ENCODE results near the gene CCDC38. TPM values are rescaled to one million over a fixed set of nuclear protein-coding genes. Genes with fewer than 3 reads are reported as not detected.

The CCDC38 gene
- total RNA-seq: 0.27 TPM

DNA sequence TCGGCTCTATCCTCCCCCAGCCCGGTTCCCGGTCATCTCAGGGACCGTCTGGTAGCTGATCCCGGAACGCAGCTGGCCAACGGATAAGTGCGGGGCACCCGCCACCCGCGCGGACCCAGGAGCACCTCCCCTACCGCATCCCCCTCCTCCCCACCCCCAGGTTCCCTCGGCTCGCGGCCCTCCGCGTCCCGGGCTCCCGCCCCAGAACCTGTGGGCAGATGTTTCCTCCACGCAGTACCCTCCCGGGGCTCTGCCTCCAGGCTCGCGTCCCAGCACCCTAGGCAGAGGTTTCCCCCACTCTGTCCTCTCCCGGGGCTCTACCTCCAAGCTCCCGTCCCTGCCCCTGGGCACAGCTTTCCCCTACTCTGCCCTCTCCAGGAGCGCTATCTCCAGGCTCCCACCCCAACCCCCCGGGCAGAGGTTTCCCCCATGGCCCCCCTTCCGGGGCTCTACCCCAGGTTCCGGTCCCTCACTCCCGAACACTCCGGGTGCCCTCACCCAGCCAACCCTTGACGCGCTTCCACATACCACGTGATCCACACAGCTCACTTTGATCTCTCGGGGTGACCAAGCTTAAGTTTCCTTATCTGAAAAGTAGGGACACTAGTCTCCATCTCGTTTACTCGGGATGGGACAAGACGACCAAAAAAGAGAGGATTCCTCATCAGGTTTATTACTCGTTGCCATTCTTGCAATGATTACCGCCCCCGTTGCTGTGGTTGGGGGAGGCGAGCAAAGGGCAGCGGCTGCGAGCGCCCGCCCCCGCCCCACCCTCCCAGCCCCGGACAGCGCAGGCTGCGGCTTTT is at the start of gene CCDC38:
TSS of gene CCDC38 (minus strand) at position 91 of the 806 bp plus-strand sequence. CDS start 6,105 bp downstream, outside the sequence.

DNA sequence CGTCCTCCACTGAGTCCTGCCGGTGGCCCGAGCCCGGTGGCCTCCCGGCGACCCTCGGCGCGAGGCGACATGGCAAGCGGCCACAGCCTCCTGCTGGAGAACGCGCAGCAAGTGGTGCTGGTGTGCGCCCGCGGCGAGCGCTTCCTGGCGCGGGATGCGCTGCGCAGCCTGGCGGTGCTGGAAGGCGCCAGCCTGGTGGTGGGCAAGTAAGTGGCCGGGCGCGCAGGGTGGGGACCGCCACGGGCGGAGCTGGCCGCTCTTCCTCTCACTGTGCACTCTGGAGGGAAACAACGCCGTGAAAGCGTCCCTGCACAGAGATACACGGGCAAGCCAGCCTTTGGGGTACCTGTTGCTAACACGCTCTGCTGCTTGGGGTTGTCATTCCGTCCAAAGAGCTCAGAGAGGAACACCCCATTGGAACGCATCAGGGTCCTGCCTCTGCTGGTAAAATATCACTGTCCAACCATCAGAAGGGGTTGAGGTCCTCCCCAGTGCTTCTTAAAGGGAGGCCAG is 972 bp upstream of the CCDC38 start, which contains the start of gene AMDHD1:
TSS of gene AMDHD1 (plus strand) at position 2 of the 513 bp plus-strand sequence. CDS start at position 70, 68 bp downstream.

GRCh38 chr12:95858451-95859343 is 83.7 kb downstream of the CCDC38 start, which contains the start of gene SNRPF:
Gene SNRPF (plus strand): TSS chr12:95858952. CDS start chr12:95859074, 122 bp downstream.

Other genes starting within 250 kb of the CCDC38 start
- 23.0 TPM for gene NTN4, start 151.8 kb downstream of the CCDC38 start, total RNA-seq
- 19.1 TPM for gene SNRPF, start 83.7 kb downstream of the CCDC38 start, total RNA-seq
- 5.8 TPM for gene AMDHD1, start 717 bp upstream of the CCDC38 start, total RNA-seq
- gene HAL, start 53.7 kb upstream of the CCDC38 start, total RNA-seq: 0.49 TPM
- 93.3 TPM for gene LTA4H, start 93.0 kb upstream of the CCDC38 start, total RNA-seq

All from camera-type eye (tissue), 1 donor.